H9 (cell line): ENCODE data around the gene LAMA5. TPM values are rescaled to one million over a fixed set of nuclear protein-coding genes. Genes with fewer than 3 reads are reported as not detected.

Experiments
- DNase-seq: peaks from one replicate; pipeline ENCODE4 v3.0.0-alpha.2; 2017
- H2AFZ ChIP-seq: one replicate; pipeline ENCODE4 v1.6.1; 2013; ENCODE audit warnings: mild to moderate bottlenecking, low read length, control low read depth, moderate library complexity
- H2AK5ac ChIP-seq: 2 replicates; pipeline ENCODE4 v1.6.1; 2013; ENCODE audit warnings: low read length, control low read depth, mixed read lengths; ENCODE audit not compliant: insufficient read length
- H2BK120ac ChIP-seq: one replicate; pipeline ENCODE4 v1.6.1; 2013; ENCODE audit warnings: low read depth, mild to moderate bottlenecking, low read length, control low read depth, inconsistent platforms; ENCODE audit not compliant: poor library complexity, severe bottlenecking
- H2BK12ac ChIP-seq: 2 replicates; pipeline ENCODE4 v1.6.1; 2013; ENCODE audit warnings: low read length, control low read depth, mixed read lengths, low read depth; ENCODE audit not compliant: insufficient read length
- H2BK15ac ChIP-seq: 2 replicates; pipeline ENCODE4 v1.6.1; 2013; ENCODE audit warnings: low read depth, low read length, control low read depth
- H2BK20ac ChIP-seq: one replicate; pipeline ENCODE4 v1.6.1; 2013; ENCODE audit warnings: low read depth, mild to moderate bottlenecking, low read length, control low read depth, inconsistent platforms; ENCODE audit not compliant: poor library complexity, severe bottlenecking
- H2BK5ac ChIP-seq: 2 replicates; pipeline ENCODE4 v1.6.1; 2013; ENCODE audit warnings: low read length, control low read depth, mixed read lengths; ENCODE audit not compliant: insufficient read length
- H3K14ac ChIP-seq: 2 replicates; pipeline ENCODE4 v1.6.1; 2013; ENCODE audit warnings: low read length, control low read depth; ENCODE audit not compliant: insufficient read depth
- H3K18ac ChIP-seq: 2 replicates; pipeline ENCODE4 v1.6.1; 2013; ENCODE audit warnings: low read depth, mild to moderate bottlenecking, mixed read lengths, low read length, control low read depth; ENCODE audit not compliant: insufficient read length
- H3K23ac ChIP-seq: 2 replicates; pipeline ENCODE4 v1.6.1; 2013; ENCODE audit warnings: low read length, control low read depth, mixed read lengths, low read depth; ENCODE audit not compliant: insufficient read length
- H3K23me2 ChIP-seq: 2 replicates; pipeline ENCODE4 v1.6.1; 2013; ENCODE audit warnings: low read depth, mild to moderate bottlenecking, mixed read lengths, low read length, control low read depth; ENCODE audit not compliant: insufficient read length, poor library complexity, severe bottlenecking
- H3K27ac ChIP-seq: 2 replicates; pipeline ENCODE4 v1.5.1; 2013; ENCODE audit warnings: low read length, control low read depth, mixed read lengths, low read depth; ENCODE audit not compliant: insufficient read length
- H3K27me3 ChIP-seq: 2 replicates; pipeline ENCODE4 v1.6.1; 2013; ENCODE audit warnings: low read length, control low read depth, inconsistent platforms; ENCODE audit not compliant: insufficient read depth
- H3K4ac ChIP-seq: 2 replicates; pipeline ENCODE4 v1.6.1; 2013; ENCODE audit warnings: low read depth, mild to moderate bottlenecking, control low read depth, inconsistent platforms, low read length, moderate library complexity
- H3K4me1 ChIP-seq: 2 replicates; pipeline ENCODE4 v1.6.1; 2013; ENCODE audit warnings: low read length, control low read depth, inconsistent platforms; ENCODE audit not compliant: insufficient read depth
- H3K4me2 ChIP-seq: 2 replicates; pipeline ENCODE4 v1.6.1; 2013; ENCODE audit warnings: low read length, control low read depth, mixed read lengths; ENCODE audit not compliant: insufficient read length, insufficient read depth
- H3K56ac ChIP-seq: 2 replicates; pipeline ENCODE4 v1.6.1; 2013; ENCODE audit warnings: low read depth, mild to moderate bottlenecking, mixed read lengths, low read length, control low read depth; ENCODE audit not compliant: insufficient read length
- H3K79me1 ChIP-seq: 2 replicates; pipeline ENCODE4 v1.6.1; 2013; ENCODE audit warnings: low read depth, mild to moderate bottlenecking, moderate library complexity, low read length, control low read depth, inconsistent platforms; ENCODE audit not compliant: insufficient read depth, poor library complexity, severe bottlenecking
- H3K79me2 ChIP-seq: 2 replicates; pipeline ENCODE4 v1.6.1; 2013; ENCODE audit warnings: low read length, control low read depth, inconsistent platforms; ENCODE audit not compliant: insufficient read depth
- H3K9ac ChIP-seq: 2 replicates; pipeline ENCODE4 v1.6.1; 2013; ENCODE audit warnings: low read length, control low read depth, mixed read lengths; ENCODE audit not compliant: insufficient read length; ENCODE audit errors: extremely low read depth
- H3K9me3 ChIP-seq: one replicate; pipeline ENCODE4 v1.6.1; 2013; ENCODE audit warnings: low read depth, low read length, inconsistent platforms; ENCODE audit not compliant: control insufficient read depth
- H3T11ph ChIP-seq: one replicate; pipeline ENCODE4 v1.6.1; 2013; ENCODE audit warnings: mild to moderate bottlenecking, low read length, control low read depth, inconsistent platforms
- H4K20me1 ChIP-seq: one replicate; pipeline ENCODE4 v1.6.1; 2013; ENCODE audit not compliant: control insufficient read depth, insufficient read length, insufficient read depth
- H4K5ac ChIP-seq: 2 replicates; pipeline ENCODE4 v1.6.1; 2013; ENCODE audit warnings: low read depth, mild to moderate bottlenecking, mixed read lengths, low read length, control low read depth; ENCODE audit not compliant: insufficient read length
- H4K8ac ChIP-seq: replicated peaks from 2 replicates; pipeline ENCODE4 v1.6.1; 2013; ENCODE audit warnings: low read length, control low read depth, mixed read lengths, low read depth; ENCODE audit not compliant: insufficient read length
- H4K91ac ChIP-seq: 2 replicates; pipeline ENCODE4 v1.6.1; 2013; ENCODE audit warnings: low read depth, mild to moderate bottlenecking, moderate library complexity, mixed read lengths, low read length, control low read depth; ENCODE audit not compliant: insufficient read length
- H3K27ac Mint-ChIP-seq, 3 experiments: 2 replicates in 2 of 3; 3 replicates in 1 of 3; pipeline ENCODE4 v1.8.0; 2020 to 2021; ENCODE audit warnings: mixed read lengths in 3 of 3, mild to moderate bottlenecking in 1 of 3, moderate library complexity in 1 of 3
- H3K27me3 Mint-ChIP-seq: 2 replicates; pipeline ENCODE4 v1.8.0; 2021; ENCODE audit warnings: low read depth, mild to moderate bottlenecking, moderate library complexity, mixed read lengths
- H3K36me3 Mint-ChIP-seq, 3 experiments: 2 replicates in 2 of 3; 3 replicates in 1 of 3; pipeline ENCODE4 v1.8.0; 2020 to 2021; ENCODE audit warnings: low read depth in 3 of 3, mixed read lengths in 3 of 3; ENCODE audit not compliant: insufficient read depth in 1 of 3
- H3K4me1 Mint-ChIP-seq, 2 experiments: 2 replicates each; pipeline ENCODE4 v1.8.0; 2020; ENCODE audit warnings: mixed read lengths in 2 of 2
- H3K4me3 Mint-ChIP-seq, 2 experiments: 2 replicates in 1 of 2; 3 replicates in 1 of 2; pipeline ENCODE4 v1.8.0; 2020 to 2021; ENCODE audit warnings: mild to moderate bottlenecking in 2 of 2, mixed read lengths in 2 of 2, moderate library complexity in 1 of 2
- H3K9me3 Mint-ChIP-seq, 2 experiments: 2 replicates in 1 of 2; 3 replicates in 1 of 2; pipeline ENCODE4 v1.8.0; 2020; ENCODE audit warnings: mild to moderate bottlenecking in 2 of 2, mixed read lengths in 2 of 2, moderate library complexity in 1 of 2
- CTCF ChIP-seq: fragments of 200-600 bp; sonication (generic); conservative IDR thresholded peaks from 3 replicates; pipeline ENCODE4 v1.8.0; 2021; ENCODE audit warnings: antibody characterized with exemption, mild to moderate bottlenecking
- WGBS: extraction: QIAGEN DNeasy Blood & Tissue Kit; methylation state at CpG from one replicate; pipeline ENCODE4 v1.1.7; 2013; ENCODE audit warnings: missing lambda C conversion rate, low lambda C conversion rate, mixed read lengths; ENCODE audit not compliant: insufficient read length; ENCODE audit errors: extremely low coverage; 5-methylcytosine and 5-hydroxymethylcytosine counted together
- total RNA-seq: library from RNA; stranded (reverse); gene quantifications from 2 replicates; pipeline ENCODE4 v1.2.1, GENCODE V29; 2021

Gene LAMA5
- total RNA-seq, 1 experiment from 2014 or later, result 200 TPM

DNA sequence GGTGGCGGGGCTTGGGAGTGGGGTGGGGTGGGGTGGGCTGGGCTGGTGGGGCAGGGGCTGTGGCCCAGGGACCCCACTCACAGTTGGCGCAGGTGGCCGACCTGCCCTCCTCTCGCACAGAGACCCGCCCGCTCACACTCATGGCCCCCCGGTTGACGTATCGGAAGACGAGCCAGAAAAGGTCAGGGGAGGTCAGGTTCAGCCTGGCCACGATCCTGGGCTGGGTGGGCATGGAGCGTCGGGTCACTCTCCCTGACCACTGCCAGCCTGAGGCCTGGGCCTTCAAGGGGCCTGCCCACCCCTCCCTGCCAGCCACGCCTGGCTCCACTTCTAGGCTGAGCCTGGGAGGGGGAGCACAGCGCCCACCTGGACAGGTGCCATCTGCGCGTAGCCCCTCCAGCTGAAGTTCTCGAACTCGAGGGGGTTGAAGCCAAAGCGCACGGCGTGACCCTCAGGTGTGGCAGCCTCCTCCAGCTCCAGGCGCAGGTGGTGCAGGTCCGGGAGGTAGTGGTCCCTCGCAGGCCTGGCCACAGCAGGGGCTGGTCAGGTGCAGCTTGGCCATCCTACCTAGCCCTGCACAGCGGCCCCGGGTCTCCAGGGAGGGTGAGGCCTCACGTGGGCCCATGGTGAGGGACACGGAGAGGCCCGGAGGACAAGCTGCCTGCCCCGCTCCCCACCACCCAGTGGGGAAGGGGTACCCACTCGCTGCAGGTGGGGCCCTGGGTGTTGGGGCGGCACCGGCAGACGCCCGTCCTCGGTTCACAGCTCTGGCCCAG lies 33.1 kb downstream of the LAMA5 start:
- H3K36me3 Mint-ChIP-seq, result peaks cover 6 to 57% (median 50%) of the 10 kb centered on the region in 3 experiments; a peak in 6 of 7 replicates
- Histone ChIP-seq H3K79me1 (no peaks in the 10 kb centered on the region), H3K79me2 (no peaks in the 10 kb centered on the region), H3K27me3 (no peaks in the 10 kb centered on the region), H4K5ac (no peak overlapping the region), H4K20me1 (peaks cover 3% of the 10 kb centered on the region), H2BK12ac (no peak overlapping the region), H3K23me2 (no peaks in the 10 kb centered on the region), H2BK20ac (no peak overlapping the region), H3K4me2 (no peak overlapping the region), H4K8ac (no peak overlapping the region), H2BK15ac (no peak overlapping the region), H3T11ph (no peak overlapping the region), H2BK120ac (no peak overlapping the region), H3K18ac (no peak overlapping the region), H2BK5ac (no peak overlapping the region), H3K23ac (no peak overlapping the region), H3K9me3 (no peaks in the 10 kb centered on the region), H2AK5ac (no peak overlapping the region), H3K4ac (no peak overlapping the region), H3K4me1 (no peaks in the 10 kb centered on the region), H4K91ac (no peak overlapping the region), H3K9ac (no peak overlapping the region), H3K56ac (no peak overlapping the region), H3K27ac (no peak overlapping the region), H3K14ac (no peak overlapping the region), H2AFZ (no peak overlapping the region)
- H3K4me3 Mint-ChIP-seq, result no peak overlapping the region
- H3K4me1 Mint-ChIP-seq, result no peaks in the 10 kb centered on the region
- H3K27me3 Mint-ChIP-seq, result no peaks in the 10 kb centered on the region
- DNase-seq, result no peak
- TF ChIP-seq CTCF, result no peak
- no peaks in the 10 kb centered on the region for H3K9me3 Mint-ChIP-seq
- H3K27ac Mint-ChIP-seq, result no peak overlapping the region
- no CpG with 5 or more reads among the region's 37 CpGs for WGBS
